Body of pancreas (tissue), 4 donors: ENCODE results near the gene RMND1. TPM values are rescaled to one million over a fixed set of nuclear protein-coding genes. Genes with fewer than 3 reads are reported as not detected.
A peak's percentile ranks its signal among the peaks of the same experiment; 100 is the strongest.

Experiments
- ATAC-seq: fragments of 150-250 bp; one replicate; pipeline ENCODE4 v1.9.1; 2016
- DNase-seq, 4 donors: peaks; one replicate each; pipeline ENCODE4 v3.0.0-alpha.2; 2019
- H3K27ac ChIP-seq, 4 donors: fragments of 200-600 bp; sonication (generic); 1 replicate in 3 of 4; 2 replicates in 1 of 4; pipeline versions ENCODE4 v1.5.1 to v1.6.1; 2016 to 2019; ENCODE audit warnings: mild to moderate bottlenecking in 1 of 4, mixed read lengths in 1 of 4, moderate library complexity in 1 of 4
- H3K27me3 ChIP-seq, 2 donors: fragments of 200-600 bp; sonication (generic); one replicate each; pipeline ENCODE4 v1.6.0; 2016; ENCODE audit warnings: mild to moderate bottlenecking in 1 of 2
- H3K36me3 ChIP-seq, 2 donors: fragments of 200-600 bp; sonication (generic); replicated peaks in 1 of 2; 2 replicates each; pipeline ENCODE4 v1.5.1; 2016; ENCODE audit warnings: low read depth in 2 of 2; ENCODE audit not compliant: insufficient read depth in 1 of 2
- H3K4me1 ChIP-seq: fragments of 200-600 bp; sonication (generic); one replicate; pipeline ENCODE4 v1.6.0; 2016
- H3K4me3 ChIP-seq, 2 donors: fragments of 200-600 bp; sonication (generic); 1 replicate in 1 of 2; 2 replicates in 1 of 2; pipeline ENCODE4 v1.5.1; 2016 to 2019
- H3K9me3 ChIP-seq, 3 donors: fragments of 200-600 bp; sonication (generic); 1 replicate in 2 of 3; 2 replicates in 1 of 3; pipeline ENCODE4 v1.5.1; 2016
- POLR2A ChIP-seq, 3 donors: fragments of 450-650 bp; IDR thresholded peaks; one replicate each; pipeline ENCODE4 v1.6.1; 2016; ENCODE audit warnings: antibody characterized with exemption in 3 of 3, mild to moderate bottlenecking in 2 of 3
- WGBS, 2 donors: methylation state at CpG; one replicate each; pipeline ENCODE4 v1.1.5; 2017; 5-methylcytosine and 5-hydroxymethylcytosine counted together
- intact Hi-C: fragments of 100-400 bp; cut with DNase I; formaldehyde crosslinking; loops from one replicate; pipeline ENCODE4 v1.15.1; 2023
- total RNA-seq, 2 donors: library from RNA; depleted of rRNA; stranded (reverse); fragments of >200 nt; gene quantifications; one replicate each; pipeline ENCODE4 v1.1.0, GENCODE V29; 2016
- TF ChIP-seq, protein P1 (sequence below), 7 experiments: fragments of 450-650 bp in 4 of 7; fragments of 200-600 bp in 3 of 7; sonication (generic) in 3 of 7; IDR thresholded peaks; one replicate each; pipeline ENCODE4 v1.5.1; 2016 to 2019; ENCODE audit warnings: antibody characterized with exemption in 7 of 7

The RMND1 gene
- total RNA-seq: 10 to 100 TPM in 1 of 2 donors, 1 to 10 TPM in 1; 6.6 to 10.9 TPM

GRCh38 chr6:151451950-151452749 is at the start of gene RMND1:
Gene RMND1, minus strand, starts transcription at chr6:151452126. Its CDS starts 6,315 bp downstream, at chr6:151445811.
- peak within 1 kb of the TSS; percentile 48 to 90 for H3K4me3 ChIP-seq
- intact Hi-C loops: no loop called here
- ATAC-seq (peak; percentile 98), DNase-seq (peak; percentile 100)
- H3K36me3 ChIP-seq: no peaks in the 10 kb centered on the region
- H3K27ac ChIP-seq: peak within 1 kb of the TSS; percentile 83 to 95 (median 89)
- H3K4me1 ChIP-seq: peaks cover 19% of the 10 kb centered on the region
- no peaks in the 10 kb centered on the region for H3K9me3 ChIP-seq
- 0% methylated on average over 54 to 74 of the region's 74 CpGs for whole genome bisulfite sequencing, 2 donors
- H3K27me3 ChIP-seq: no peaks in the 10 kb centered on the region
- TF ChIP-seq POLR2A (IDR thresholded peaks at IDR 0.05): peak; percentile 13 to 83 (median 82)
- TF ChIP-seq, protein P1, sequence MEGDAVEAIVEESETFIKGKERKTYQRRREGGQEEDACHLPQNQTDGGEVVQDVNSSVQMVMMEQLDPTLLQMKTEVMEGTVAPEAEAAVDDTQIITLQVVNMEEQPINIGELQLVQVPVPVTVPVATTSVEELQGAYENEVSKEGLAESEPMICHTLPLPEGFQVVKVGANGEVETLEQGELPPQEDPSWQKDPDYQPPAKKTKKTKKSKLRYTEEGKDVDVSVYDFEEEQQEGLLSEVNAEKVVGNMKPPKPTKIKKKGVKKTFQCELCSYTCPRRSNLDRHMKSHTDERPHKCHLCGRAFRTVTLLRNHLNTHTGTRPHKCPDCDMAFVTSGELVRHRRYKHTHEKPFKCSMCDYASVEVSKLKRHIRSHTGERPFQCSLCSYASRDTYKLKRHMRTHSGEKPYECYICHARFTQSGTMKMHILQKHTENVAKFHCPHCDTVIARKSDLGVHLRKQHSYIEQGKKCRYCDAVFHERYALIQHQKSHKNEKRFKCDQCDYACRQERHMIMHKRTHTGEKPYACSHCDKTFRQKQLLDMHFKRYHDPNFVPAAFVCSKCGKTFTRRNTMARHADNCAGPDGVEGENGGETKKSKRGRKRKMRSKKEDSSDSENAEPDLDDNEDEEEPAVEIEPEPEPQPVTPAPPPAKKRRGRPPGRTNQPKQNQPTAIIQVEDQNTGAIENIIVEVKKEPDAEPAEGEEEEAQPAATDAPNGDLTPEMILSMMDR (IDR thresholded peaks at IDR 0.05): peak in 1 of 7 experiments; percentile 9

DNA sequence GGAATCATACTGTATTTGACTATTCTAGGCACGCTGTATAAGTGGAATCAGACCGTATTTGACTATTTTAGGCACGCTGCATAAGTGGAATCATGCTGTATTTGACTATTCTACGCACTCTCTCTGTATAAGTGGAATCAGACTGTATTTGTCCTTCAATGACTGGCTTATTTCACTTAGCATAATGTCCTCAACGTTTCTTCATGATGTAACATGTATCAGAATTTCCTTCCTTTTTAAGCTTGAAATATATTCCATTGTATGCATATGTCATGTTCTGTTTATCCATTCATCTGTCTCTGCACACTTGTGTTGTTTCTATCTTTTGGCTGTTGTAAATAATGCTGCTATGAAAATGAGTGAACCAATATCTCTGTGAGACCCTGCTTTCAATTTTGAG is 47.6 kb upstream of the RMND1 start:
- Histone ChIP-seq H3K27ac (no peak overlapping the region), H3K4me3 (no peak overlapping the region), H3K36me3 (no peaks in the 10 kb centered on the region), H3K9me3 (no peaks in the 10 kb centered on the region), H3K4me1 (peaks cover 2% of the 10 kb centered on the region), H3K27me3 (no peaks in the 10 kb centered on the region)
- no peak for DNase-seq
- intact Hi-C loops: no loop called here
- ATAC-seq: no peak
- no peak for TF ChIP-seq POLR2A (IDR thresholded peaks at IDR 0.05)
- TF ChIP-seq, protein P1 (IDR thresholded peaks at IDR 0.05): no peak
- 53 to 66% methylated on average over 5 of the region's 5 CpGs for WGBS, 2 donors

DNA sequence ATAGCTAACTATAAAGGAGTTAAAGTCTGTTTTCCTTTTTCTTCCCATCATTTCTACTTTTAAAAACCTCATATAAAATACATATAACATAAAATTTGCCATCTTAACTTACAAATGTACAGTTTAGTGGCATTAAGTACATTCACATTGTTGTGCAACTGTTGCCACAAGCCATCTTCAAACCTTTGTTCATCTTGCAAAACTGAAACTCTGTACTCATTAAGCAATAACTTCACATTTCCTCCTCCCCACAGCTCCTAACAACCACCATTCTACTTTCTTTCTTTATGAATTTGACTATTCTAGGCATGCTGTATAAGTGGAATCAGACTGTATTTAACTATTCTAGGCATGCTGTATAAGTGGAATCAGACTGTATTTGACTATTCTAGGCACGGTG is 46.4 kb upstream of the RMND1 start:
- intact Hi-C loops: no loop called here
- Histone ChIP-seq H3K4me3 (no peak overlapping the region), H3K9me3 (no peaks in the 10 kb centered on the region), H3K4me1 (peaks cover 14% of the 10 kb centered on the region), H3K27ac (no peak overlapping the region), H3K36me3 (no peaks in the 10 kb centered on the region), H3K27me3 (no peaks in the 10 kb centered on the region)
- DNase-seq (peak in 1 of 4 donors; percentile 14), ATAC-seq (no peak)
- 83 to 94% methylated on average over 1 of the region's 1 CpG for WGBS, 2 donors
- TF ChIP-seq, protein P1 (IDR thresholded peaks at IDR 0.05): no peak
- no peak for TF ChIP-seq POLR2A (IDR thresholded peaks at IDR 0.05)

- Histone ChIP-seq H3K4me1 (peaks cover 15% of the 10 kb centered on the region), H3K4me3 (no peak overlapping the region), H3K27me3 (no peaks in the 10 kb centered on the region), H3K27ac (no peak overlapping the region), H3K9me3 (no peaks in the 10 kb centered on the region), H3K36me3 (no peaks in the 10 kb centered on the region)
- no peak for DNase-seq
- no peak for ATAC-seq
- no peak for TF ChIP-seq POLR2A (IDR thresholded peaks at IDR 0.05)
- TF ChIP-seq, protein P1 (IDR thresholded peaks at IDR 0.05): no peak
- intact Hi-C loops: no loop called here
Measured at GRCh38 chr6:151497905-151498304, 46.0 kb upstream of the RMND1 start.

- DNase-seq (no peak), ATAC-seq (no peak)
- H3K4me1 ChIP-seq: peaks cover 15% of the 10 kb centered on the region
- no peaks in the 10 kb centered on the region for H3K27me3 ChIP-seq
- WGBS, 2 donors: 85 to 89% methylated on average over 9 of the region's 9 CpGs
- intact Hi-C loops: no loop called here
- H3K9me3 ChIP-seq: no peaks in the 10 kb centered on the region
- TF ChIP-seq POLR2A (IDR thresholded peaks at IDR 0.05): no peak
- TF ChIP-seq, protein P1 (IDR thresholded peaks at IDR 0.05): no peak
- no peak overlapping the region for H3K27ac ChIP-seq
- H3K4me3 ChIP-seq: no peak overlapping the region
- no peaks in the 10 kb centered on the region for H3K36me3 ChIP-seq
Measured at GRCh38 chr6:151495380-151495779, 43.5 kb upstream of the RMND1 start.
